GM12874 (cell line): ENCODE data around the gene MAPRE3.

ENCODE experiments used
- TF ChIP-seq, protein P1 (sequence below): IDR thresholded peaks from 2 replicates; pipeline ENCODE4 v1.5.1; 2011; ENCODE audit warnings: low read depth, mild to moderate bottlenecking, control low read depth, low read length, moderate library complexity; ENCODE audit not compliant: insufficient read depth

The MAPRE3 gene

DNA sequence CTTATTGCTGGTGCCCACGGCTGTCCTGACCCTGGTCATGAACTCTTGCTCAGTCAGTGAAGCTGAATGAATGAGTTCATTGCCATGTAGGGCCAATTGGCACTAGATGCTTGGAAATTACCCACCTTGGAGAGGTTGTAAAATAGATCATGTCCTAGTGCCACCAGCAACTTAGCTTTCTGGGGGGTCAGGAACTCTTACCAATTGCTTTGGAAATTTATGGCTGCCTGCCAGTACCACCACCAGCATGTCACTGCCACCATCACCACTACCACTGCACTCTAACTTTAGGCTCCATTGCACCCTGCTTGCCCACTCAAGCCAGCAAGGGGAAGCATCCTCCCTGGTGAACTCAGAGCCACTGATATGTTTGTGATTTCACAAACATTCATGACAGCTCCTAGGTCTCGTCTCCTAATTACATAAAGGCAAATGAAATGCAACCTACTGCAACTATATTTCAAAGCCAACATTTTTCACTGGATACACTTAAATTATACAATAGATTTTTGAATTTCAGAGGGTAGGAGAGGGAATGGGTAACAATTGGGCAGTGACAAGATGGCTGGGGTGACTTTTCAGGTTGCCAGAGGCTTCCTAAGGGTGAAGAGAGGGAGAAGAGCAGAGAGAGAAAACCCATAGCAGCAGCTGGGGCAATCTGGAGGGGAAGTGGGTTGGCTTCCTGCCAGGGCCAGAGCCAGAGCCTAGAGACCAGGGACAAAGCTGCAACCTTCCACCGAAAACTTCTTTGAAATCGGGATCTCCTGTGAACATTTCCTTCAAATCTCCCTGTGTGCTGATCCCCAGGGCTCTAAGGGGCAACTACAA, 104.5 kb downstream of the MAPRE3 start:
- TF ChIP-seq, protein P1, sequence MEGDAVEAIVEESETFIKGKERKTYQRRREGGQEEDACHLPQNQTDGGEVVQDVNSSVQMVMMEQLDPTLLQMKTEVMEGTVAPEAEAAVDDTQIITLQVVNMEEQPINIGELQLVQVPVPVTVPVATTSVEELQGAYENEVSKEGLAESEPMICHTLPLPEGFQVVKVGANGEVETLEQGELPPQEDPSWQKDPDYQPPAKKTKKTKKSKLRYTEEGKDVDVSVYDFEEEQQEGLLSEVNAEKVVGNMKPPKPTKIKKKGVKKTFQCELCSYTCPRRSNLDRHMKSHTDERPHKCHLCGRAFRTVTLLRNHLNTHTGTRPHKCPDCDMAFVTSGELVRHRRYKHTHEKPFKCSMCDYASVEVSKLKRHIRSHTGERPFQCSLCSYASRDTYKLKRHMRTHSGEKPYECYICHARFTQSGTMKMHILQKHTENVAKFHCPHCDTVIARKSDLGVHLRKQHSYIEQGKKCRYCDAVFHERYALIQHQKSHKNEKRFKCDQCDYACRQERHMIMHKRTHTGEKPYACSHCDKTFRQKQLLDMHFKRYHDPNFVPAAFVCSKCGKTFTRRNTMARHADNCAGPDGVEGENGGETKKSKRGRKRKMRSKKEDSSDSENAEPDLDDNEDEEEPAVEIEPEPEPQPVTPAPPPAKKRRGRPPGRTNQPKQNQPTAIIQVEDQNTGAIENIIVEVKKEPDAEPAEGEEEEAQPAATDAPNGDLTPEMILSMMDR, result no peak

DNA sequence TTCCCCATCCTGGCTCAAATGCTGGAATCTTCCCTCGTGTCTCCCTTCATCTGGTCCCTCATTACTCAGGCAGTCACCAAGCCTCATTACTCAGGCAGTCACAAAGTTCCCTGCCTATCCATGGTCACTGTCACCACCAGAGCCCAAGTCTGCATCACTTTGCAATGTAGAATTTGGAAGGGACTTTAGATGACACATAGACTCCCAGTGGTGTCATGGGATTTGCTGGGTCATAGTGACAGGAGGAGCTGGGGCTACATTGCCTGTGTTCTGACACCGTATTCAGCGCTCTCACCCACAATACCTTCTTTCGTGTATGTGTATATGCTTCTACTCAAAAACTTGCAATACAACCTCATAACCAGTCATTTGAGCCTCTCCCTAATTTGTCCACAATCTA, 105.9 kb downstream of the MAPRE3 start:
- TF ChIP-seq, protein P1, result no peak
